COLO829 (cell line): ENCODE data around the gene SPOCK1.

ENCODE experiments used
- DNase-seq: peaks from one replicate; pipeline ENCODE4 v3.0.0; 2012; ENCODE audit warnings: low spot score

The SPOCK1 gene

DNA sequence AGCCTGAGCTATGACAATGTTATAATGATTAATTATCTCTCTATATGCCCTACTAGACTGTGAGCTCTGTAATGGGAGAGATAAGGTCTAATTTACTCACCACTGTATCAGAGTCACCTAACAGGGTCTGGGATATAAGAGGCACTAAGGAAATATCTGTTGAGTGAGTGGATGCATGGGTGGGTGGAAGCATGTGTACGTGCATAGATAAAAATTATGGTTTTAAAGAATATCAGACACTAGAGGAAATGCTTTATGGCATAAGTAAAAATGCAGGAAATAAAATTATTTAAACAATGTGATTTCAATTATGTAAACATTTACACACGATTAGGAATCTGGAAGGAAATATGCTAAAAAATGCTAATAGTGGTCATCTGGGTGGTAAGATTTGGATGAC is 137.8 kb downstream of the SPOCK1 start:
- no peak for DNase-seq

DNA sequence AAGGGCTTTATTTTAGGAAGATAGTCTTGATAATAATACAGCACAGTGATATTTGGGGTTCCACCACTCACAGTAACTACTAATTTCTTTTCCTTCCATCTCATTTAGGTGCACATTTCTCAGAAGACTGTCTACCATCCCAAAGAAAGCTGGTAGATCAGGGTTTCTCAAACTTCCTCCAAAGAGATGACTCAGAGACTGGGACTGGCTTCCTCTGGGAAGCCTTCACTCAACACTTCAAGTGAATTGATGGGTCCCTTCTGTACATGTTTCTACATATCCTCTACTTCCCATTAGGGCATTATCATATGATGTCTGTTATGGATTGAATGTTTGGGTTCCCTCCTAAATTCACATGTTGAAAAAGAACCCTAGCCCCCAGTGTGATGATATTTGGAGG is 138.5 kb downstream of the SPOCK1 start:
- no peak for DNase-seq

DNA sequence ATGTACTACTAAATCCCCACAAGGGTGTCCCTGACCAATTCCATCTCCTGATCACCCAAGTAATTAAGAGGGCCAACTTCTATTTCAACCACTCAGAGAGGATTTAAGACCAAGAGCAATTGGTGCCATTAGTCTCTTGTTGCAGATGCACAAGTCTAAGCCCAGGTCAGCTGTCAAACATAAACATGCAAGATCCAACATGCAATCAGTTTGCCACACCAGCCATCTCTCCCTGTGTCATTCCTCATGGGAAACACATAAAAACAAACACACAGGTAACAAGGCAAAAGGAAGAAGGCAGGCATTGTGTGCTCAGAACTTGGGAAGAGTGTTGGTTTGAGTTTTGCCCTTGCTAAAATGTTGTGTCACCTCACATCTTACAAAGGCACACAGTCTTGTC is 139.2 kb downstream of the SPOCK1 start:
- no peak for DNase-seq

DNA sequence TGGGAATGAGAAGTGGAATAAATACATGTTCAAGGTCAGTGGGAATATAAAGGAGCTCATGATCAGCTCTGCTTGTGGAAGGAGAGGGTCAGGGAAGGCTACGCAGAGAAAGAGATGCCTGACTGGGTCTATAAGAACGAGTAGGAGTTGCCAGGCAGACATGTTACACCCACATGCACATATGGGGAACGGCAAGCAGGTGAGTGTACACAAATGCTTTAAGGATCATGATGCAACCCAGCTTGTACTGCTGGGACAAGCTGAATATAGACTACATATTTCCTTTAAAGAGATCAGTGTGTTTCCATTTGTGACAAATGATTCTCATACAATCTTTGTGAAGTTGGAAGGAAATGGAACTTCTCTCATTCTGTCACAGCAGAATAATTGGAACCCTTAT is 141.7 kb downstream of the SPOCK1 start:
- no peak for DNase-seq

DNA sequence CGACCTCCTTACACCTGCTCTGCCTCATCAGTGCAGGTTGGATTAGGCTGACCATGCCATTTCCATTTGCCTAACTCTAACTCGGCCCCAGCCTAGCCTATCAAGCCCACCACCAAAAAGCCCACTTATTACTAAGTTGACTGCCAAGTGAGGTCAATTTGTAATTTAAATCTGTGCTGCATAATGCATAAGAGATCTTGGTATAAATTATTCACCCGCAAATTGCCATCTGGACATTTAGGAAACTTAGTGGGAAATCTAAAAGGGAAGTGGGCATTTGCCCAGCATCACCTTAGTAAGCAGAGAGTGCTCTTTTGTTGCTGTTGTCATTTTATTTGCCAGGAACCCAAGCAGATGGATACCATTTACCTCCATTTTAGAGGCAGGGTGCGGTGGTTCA is 143.0 kb downstream of the SPOCK1 start:
- no peak for DNase-seq

DNA sequence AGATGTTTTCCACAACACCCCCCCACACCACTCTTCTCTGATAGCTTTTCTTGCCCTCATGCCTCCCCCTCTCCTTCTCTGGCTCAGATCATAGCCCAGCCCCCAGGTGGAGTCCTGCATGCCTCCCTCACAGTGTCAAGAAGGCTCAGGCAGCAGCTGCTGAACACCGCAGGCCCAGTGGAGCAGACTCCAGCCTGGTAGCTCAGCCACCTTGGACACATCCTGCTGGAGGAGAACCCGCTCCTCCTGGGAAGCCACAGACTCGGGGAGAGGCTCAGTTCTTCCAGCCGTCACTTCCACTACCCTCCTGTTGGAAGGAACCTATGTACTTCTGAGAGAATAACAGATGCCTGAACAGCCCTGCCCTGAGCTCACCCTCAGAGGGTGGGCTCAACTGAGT is 143.4 kb downstream of the SPOCK1 start:
- DNase-seq, result no peak

DNA sequence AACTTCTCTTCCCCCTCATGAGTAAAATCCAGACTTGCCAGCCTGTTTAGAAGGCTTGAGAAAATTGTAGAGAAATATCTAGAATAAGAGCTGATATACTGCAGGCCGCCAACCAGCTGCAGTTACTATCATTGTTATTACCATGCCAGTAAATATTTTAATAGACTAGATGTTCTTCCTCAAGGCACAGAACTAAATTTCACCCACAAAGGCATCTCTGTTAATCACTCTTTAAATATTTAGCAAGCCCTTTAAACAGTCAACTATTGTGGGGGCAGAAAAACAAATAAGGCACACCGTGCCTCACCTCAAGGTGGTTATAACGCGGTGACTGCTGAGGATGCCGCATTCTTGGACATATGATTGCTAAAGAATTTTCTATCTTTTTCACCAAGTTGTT is 147.0 kb downstream of the SPOCK1 start:
- DNase-seq, result no peak

DNA sequence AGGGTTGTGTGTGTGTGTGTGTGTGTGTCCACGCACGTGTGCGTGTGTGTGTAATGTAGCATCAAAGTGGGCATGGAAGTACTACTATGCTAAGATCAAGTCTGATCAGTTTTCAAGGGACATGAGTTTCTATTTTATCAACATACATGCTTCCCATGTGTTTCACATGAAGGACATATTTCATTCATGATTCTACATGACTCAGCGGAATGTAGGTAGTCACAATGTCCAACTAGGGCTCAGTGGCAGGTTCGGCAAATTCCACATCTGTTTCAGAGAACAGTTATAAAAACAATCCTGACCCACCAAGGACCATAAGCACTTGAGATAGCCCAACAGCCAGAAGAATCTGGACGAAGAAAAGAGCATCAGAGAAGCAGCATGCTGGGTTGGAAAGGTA is 148.3 kb downstream of the SPOCK1 start:
- DNase-seq, result no peak

DNA sequence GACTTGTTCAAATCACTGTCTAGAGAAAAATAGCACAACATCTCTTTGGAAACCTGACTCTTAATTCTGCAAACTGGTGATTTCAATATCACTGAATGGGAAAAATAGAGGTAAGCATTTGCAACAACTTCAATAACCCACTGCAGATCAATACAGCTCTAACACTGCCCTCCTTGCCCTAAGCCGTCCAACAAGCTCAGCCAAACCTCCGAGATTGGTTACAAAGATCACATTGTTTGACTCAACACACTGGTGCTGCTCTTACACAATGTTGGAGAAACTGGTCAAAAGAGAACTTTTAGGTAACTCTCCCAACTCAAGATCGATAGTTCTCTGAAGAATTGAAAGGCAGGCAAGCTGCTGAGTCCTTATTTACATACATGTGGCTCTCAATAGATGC is 150.4 kb downstream of the SPOCK1 start:
- DNase-seq, result no peak

DNA sequence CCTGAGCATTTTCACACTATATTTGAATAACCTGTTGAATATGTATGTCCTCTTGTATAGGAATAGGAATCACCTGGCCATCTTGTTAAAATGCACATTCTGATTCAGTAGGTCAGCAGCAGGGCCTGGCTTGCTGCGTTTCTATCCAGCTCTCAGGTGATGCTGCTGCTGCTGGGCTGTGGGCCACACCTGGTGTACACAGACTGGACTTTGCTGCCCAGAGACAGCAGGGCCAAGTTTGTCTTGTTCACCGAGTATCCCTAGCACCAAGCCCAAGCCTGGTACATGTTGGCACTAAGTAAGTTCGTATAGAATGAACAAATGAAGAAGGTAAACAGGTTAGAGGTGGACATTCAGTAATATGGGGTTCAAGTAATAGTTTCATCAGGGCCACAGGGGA is 151.3 kb downstream of the SPOCK1 start:
- no peak for DNase-seq

DNA sequence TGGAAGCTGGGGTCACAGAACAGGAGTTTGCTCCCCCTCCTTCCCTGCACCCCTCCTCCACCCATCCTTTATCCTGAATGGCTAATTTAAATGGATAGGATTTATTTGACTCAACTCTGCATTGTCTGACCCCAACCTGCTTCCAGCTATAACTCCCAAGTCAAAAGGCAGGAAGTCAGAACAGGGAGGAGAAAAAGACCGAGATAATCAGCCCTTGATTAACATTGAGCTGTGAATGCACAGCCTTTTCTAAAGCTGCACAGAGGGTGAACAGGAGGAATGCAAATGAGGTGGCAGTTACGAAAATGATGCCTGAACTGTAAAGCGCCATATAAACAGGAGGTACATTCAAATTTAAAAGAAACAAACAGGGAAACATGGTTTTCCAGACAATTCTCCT is 152.8 kb downstream of the SPOCK1 start:
- no peak for DNase-seq

DNA sequence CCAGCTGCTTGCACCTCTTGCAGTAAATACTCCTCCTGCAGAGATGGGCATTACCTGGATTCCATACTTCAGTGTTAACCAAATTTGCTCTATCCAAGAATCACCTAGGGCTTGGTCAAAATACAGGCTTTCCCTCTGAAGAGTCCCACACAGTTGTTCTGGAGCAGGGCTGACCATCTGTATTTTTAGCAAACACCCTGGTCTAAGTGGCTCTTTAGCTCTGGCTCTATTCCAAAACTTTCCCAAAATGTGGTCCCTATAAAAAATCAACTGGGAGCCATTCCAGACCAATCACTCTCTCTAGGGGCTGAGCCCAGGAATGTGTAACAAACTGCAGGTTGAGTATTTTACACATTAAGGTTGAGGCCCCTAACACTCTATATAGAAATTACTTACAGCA is 153.7 kb downstream of the SPOCK1 start:
- no peak for DNase-seq

DNA sequence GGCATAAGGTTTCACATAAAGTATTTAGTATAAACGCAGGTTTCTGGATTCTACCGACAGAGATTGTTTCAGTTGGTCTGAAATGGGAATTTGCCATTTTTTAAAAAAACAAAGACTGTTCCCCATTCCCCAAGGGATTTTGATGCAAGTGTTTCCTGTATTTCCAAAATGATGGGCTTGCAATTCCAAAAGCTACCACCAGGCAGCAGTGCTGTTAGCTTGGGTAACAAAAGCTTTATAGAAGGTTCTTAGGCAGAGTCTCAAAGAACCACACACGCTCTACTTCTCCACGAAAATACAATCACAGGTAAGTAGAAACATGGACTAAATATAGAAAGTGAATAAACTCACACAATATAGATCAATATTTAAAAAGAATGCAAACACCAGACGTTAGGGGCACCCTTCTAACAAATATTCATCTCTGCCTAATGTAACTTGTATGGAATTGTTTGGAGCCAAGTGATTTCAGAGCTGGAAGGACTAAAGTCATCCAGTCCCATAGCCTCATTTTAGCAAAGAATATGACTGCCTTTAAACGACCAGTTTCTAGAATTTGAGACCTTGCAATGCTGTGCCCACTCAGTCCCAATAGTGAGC is 154.3 kb downstream of the SPOCK1 start:
- peak; percentile 12 for DNase-seq

DNA sequence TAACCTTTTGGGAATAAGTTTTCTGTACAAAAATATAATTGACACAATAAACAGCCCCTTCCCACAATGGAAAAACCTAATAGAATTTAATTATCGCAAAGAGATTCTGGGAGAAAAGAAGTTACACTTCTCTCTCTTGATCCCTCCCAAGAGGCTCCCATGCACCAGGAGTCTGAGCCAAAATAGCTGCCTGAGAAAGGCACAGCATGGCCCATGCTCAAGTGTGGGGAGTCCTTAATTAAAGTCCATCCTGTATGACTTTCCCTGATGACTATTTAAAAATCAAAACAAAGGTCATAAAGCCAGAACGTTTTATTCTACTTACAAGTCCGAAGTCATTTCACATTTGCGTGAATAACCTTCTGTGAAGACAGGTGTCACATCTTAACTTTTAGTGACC is 155.1 kb downstream of the SPOCK1 start:
- no peak for DNase-seq

DNA sequence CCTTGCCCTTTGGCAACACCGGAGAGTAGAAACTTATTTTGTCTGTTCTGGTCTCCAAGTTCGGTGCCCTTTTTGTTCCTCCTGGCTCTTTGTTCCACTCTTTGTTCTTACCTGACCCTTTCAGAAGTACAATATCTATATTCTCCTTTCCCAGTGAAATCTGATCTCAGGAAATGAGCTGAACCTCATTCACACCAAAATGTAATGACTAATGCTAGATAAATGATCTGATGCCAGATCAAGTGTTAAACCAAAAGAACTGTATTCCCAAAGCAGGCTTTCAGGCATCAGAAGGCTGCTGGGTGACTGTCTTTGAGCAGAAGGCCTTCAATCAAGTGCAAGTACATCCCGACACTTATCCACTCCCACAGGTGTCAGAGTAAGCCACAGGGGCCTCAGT is 156.4 kb downstream of the SPOCK1 start:
- no peak for DNase-seq

DNA sequence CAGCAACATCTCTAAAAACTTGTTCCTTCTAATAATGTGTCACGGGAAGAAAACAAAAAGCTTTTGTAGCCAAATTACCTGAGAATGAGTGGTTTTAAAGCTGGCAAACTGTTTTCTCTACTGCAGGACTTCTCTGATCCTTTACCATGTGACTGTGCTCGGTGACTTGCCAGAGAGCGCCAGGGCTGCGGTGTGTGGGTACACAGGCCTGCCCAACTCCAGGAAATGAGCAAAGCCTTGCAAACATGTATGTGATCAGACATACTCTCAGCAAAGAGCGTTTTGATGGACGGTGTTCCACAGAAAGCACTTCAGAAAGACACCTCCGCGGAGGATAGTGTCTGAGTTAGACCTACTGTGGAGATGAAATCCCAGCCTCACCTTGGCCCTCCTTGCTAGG is 157.3 kb downstream of the SPOCK1 start:
- no peak for DNase-seq

DNA sequence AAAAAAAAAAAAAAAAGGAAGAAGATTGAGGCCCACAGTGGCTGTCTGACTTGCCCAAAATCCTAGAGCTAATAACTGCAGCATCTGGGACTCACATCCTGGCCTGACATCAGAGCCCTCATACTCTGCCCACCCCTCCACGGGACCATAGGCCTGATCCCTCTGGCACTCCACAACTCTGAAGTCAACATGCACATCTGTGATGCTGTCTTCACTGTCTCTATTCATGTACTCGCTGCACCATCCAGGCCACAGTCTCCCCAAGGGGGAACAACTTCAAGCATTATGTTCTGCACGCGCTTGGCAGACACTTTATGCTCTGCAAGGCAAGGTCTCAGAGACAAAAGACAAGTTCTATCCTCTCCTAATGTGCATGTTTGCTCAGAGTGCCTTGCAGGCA is 158.2 kb downstream of the SPOCK1 start:
- no peak for DNase-seq

DNA sequence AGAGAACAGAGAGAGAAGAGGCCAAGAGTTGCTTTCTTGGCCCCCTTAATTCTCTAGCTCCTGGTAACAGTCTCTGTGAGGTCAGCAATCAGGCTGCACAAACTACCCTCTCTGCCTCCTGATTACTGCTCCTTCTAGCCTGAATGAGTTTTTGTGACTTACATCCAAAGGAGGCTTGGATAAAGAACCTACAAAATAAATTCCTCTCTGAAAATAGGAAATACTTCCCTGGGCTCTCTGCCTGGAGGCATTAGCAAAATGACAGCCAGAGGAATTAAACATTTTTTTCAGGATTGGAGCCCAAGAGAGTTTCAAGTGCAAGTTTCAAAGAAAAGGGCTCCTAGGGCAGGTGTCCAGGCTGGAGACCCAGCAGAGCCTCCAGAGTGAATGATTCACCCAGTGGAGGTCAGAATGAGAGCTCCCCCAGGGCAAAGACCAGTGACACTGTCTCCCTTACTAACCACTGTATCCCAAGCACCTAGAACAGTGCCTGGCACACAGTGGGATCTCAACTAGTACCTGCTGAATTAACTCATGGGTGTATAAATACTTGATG is 162.5 kb downstream of the SPOCK1 start:
- DNase-seq, result no peak

DNA sequence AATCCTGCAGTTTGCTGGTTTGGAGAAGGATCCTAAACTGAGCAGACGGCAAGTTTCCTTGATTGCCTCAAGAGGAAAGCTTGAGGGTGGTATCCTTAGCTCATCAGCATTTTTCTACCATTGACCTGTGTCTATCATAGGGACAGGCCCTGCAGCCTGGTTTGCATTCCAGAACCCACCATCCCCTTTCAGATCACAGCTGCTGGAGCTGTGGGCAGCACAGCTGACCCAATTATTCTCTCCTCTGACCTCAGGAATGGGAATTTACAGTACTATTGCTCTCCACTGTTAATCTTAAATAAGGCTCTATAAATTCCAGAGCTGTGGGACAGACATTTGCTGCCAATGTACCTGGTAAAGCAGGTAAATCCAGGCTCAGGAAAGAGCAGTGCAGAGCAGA is 163.0 kb downstream of the SPOCK1 start:
- DNase-seq, result no peak

DNA sequence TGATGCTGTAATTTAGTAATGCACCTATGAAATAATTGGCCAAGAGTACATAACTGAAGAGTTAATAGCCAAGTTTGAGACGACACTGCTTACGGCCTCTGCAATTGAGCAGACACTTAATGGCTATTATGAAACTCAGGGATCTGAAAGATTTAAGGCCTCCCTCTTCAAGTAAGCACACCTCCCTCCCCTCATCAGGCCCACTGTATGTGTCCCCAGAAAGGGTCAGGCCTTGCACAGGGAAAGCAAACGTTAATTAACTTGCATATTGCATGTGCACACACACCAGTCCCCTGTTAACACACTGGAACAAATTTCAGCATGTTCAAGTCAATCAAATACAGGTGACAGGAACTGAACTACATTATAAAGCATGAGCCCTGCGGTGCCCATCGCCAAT is 163.6 kb downstream of the SPOCK1 start:
- DNase-seq, result no peak

DNA sequence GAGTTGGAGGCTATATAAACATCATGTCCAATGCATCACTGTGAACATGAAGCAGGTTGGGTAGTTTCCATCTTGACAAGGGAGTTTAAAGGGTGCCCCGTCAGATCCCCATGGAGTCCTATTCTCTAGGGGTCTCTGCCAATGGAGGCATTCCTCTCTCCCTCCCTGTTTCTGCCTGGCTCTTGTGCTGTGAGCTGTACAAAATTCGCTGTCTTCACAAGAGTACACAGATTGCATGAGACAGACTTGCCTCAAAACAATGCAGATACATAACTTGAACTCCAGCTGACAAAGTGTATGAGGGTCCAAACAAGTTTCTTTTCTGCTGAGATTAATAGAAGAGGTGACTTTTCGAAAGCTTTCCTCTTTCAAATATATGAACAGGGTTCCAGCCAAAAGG is 165.2 kb downstream of the SPOCK1 start:
- no peak for DNase-seq

DNA sequence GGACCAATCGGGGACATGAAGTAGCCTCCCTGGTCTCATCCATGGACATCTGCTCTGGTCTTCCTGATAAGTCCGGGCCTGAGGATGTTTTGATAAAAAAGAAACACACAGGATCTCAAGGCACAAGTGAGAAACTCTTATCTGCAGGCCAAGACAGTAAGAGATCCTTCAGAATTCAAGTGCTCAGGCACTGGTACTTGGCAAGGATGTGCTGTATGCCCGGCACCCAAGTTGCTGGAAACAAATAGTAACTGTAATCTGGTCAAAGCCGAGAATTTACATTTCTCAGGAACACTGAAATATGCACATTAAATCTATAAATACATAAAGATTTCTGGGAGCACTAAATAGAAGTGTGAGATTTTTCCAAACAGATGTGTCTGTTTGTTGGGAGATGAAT is 165.7 kb downstream of the SPOCK1 start:
- no peak for DNase-seq

DNA sequence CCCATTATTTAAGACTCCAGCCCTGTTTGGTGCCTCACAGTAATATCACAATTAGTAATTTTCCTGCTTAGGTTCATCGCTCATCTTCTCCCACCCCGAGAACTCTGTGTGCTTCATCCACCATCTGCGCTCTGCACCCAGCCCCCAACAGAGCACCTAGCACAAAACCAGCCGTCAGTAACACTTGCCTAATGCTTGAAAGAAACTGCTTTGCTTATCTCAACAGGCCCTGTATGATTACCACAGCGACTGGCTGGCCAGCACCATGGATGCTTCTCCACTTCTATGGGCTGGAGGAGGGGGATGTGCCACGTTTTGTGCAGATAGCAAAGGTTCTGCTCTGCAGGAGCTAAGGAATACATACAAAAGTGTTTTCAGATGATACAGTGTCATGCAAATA is 166.8 kb downstream of the SPOCK1 start:
- no peak for DNase-seq

DNA sequence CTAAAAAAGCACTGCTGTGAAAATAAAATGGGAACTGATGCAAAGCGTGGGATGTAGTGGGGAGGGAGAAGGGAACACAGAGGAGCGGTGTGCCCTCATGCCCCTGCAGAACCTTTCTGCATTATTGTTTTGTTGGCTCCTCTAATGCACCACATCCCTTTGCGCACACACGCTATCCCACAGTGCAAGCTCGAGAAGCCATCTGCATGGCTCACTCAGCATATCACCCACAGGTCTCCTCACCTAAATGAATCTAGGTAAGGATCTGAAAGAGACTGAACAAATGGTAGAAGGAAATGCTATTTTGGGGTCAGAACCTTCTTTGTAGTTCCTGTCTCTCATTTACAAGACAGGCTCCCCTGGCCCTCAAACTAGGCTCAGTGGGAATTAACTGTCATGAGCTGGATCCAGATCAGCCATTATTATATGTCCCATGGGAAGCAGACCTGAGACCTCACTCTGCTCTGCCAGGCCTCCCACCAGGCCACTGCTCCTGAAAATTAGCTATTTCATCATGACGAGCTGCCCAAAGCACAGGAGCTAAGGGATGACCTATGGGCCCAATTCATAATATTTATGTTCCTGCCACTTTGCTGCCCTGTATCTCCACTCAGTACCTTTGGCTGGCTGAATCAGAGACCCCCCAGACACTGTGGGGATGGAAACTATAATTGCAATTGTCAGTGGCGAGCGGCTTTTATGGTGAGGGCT is 169.4 kb downstream of the SPOCK1 start:
- DNase-seq, result no peak
